Naive thymus-derived CD4-positive, alpha-beta T cell (primary cell): Measurements from ENCODE around the gene ZNF208. TPM values are rescaled to one million over a fixed set of nuclear protein-coding genes. Genes with fewer than 3 reads are reported as not detected.

Source experiments
- ATAC-seq: fragments of 150-1000 bp; cut with Tn5 transposase; 2 replicates; pipeline ENCODE4 v1.10.0; 2021; ENCODE audit warnings: mild to moderate bottlenecking, moderate library complexity
- CTCF ChIA-PET: fragments of 350-600 bp; sonication (Branson Sonifier 250); formaldehyde crosslinking; loops from one replicate; lab custom pipeline; 2021; ENCODE audit warnings: antibody characterized with exemption; lab: Charles Lee
- POLR2A ChIA-PET: fragments of 350-600 bp; sonication (Branson Sonifier 250); formaldehyde crosslinking; loops from one replicate; lab custom pipeline; 2021; ENCODE audit warnings: antibody characterized with exemption, inconsistent platforms; lab: Charles Lee
- DNase-seq, 9 donors: peaks; one replicate each; pipeline versions ENCODE4 v3.0.0 to v3.0.0-alpha.2; 2020 to 2022; ENCODE audit warnings: mixed read lengths in 1 of 9
- H3K27ac ChIP-seq: one replicate; pipeline ENCODE4 v1.7.0; 2013; ENCODE audit warnings: mild to moderate bottlenecking, low read depth, low read length, moderate library complexity
- H3K27me3 ChIP-seq, 2 donors: one replicate each; pipeline ENCODE4 v1.7.0; 2013; ENCODE audit warnings: low read length in 2 of 2, mild to moderate bottlenecking in 2 of 2, moderate library complexity in 2 of 2; ENCODE audit not compliant: control insufficient read depth in 2 of 2, insufficient read depth in 2 of 2
- H3K36me3 ChIP-seq, 3 experiments: 1 replicate in 2 of 3; 2 replicates in 1 of 3; pipeline ENCODE4 v1.7.0; 2013; ENCODE audit warnings: low read length in 3 of 3, mild to moderate bottlenecking in 3 of 3, moderate library complexity in 1 of 3; ENCODE audit not compliant: insufficient read depth in 3 of 3, control insufficient read depth in 2 of 3
- H3K4me1 ChIP-seq, 2 donors: one replicate each; pipeline ENCODE4 v1.7.0; 2013; ENCODE audit warnings: low read length in 2 of 2, mild to moderate bottlenecking in 2 of 2, moderate library complexity in 1 of 2; ENCODE audit not compliant: control insufficient read depth in 2 of 2, insufficient read depth in 2 of 2
- H3K4me3 ChIP-seq: 2 replicates; pipeline ENCODE4 v1.7.0; 2013; ENCODE audit warnings: mild to moderate bottlenecking, low read length
- H3K9me3 ChIP-seq, 3 experiments: 1 replicate in 2 of 3; 2 replicates in 1 of 3; pipeline ENCODE4 v1.7.0; 2013; ENCODE audit warnings: low read length in 3 of 3; ENCODE audit not compliant: control insufficient read depth in 2 of 3
- H3K27ac Mint-ChIP-seq, 9 donors: one replicate each; pipeline ENCODE4 v1.8.0; 2020 to 2022; ENCODE audit warnings: mixed read lengths in 9 of 9, mild to moderate bottlenecking in 8 of 9, moderate library complexity in 5 of 9, inconsistent platforms in 2 of 9
- H3K27me3 Mint-ChIP-seq, 5 donors: one replicate each; pipeline ENCODE4 v1.8.0; 2021 to 2022; ENCODE audit warnings: mixed read lengths in 5 of 5, mild to moderate bottlenecking in 1 of 5
- H3K36me3 Mint-ChIP-seq, 5 donors: one replicate each; pipeline ENCODE4 v1.8.0; 2020 to 2022; ENCODE audit warnings: mixed read lengths in 5 of 5, mild to moderate bottlenecking in 3 of 5, inconsistent platforms in 1 of 5
- H3K4me1 Mint-ChIP-seq, 7 donors: one replicate each; pipeline ENCODE4 v1.8.0; 2020 to 2022; ENCODE audit warnings: mixed read lengths in 7 of 7, mild to moderate bottlenecking in 3 of 7, inconsistent platforms in 1 of 7
- H3K4me3 Mint-ChIP-seq, 10 donors: one replicate each; pipeline ENCODE4 v1.8.0; 2020 to 2022; ENCODE audit warnings: mild to moderate bottlenecking in 10 of 10, mixed read lengths in 10 of 10, moderate library complexity in 6 of 10, inconsistent platforms in 2 of 10
- H3K9me3 Mint-ChIP-seq, 11 donors: one replicate each; pipeline ENCODE4 v1.8.0; 2020 to 2022; ENCODE audit warnings: mixed read lengths in 11 of 11, mild to moderate bottlenecking in 4 of 11, inconsistent platforms in 1 of 11, moderate library complexity in 1 of 11
- intact Hi-C, 2 donors: fragments of 100-400 bp; cut with micrococcal nuclease; formaldehyde crosslinking; loops; one replicate each; pipeline ENCODE4 v1.15.1; 2023
- polyA plus RNA-seq, 2 donors: library from polyadenylated mRNA; unstranded; fragments of 300-500 nt; fragmentation: Illumina TruSeq; gene quantifications; one replicate each; pipeline ENCODE4 v1.2.3, GENCODE V29; 2021
- total RNA-seq, 6 experiments: library from RNA in 5 of 6; stranded (reverse) in 5 of 6; gene quantifications; 1 replicate in 5 of 6; 2 replicates in 1 of 6; pipeline ENCODE4 v1.2.3 and lab custom pipeline; 2021 to 2026

The ZNF208 gene
- total and polyA plus RNA-seq, 7 experiments from 2014 or later = 0.08 to 8.6 (median 3.5) TPM; not detected in 2

- ATAC-seq (no peak), DNase-seq (no peak)
- Histone ChIP-seq H3K27ac (no peak overlapping the region), H3K4me1 (no peaks in the 10 kb centered on the region), H3K9me3 (peaks cover 0 to 51% (median 0%) of the 10 kb centered on the region in 3 experiments), H3K36me3 (no peaks in the 10 kb centered on the region), H3K27me3 (no peaks in the 10 kb centered on the region), H3K4me3 (no peak overlapping the region)
- intact Hi-C loops = no loop called here
- H3K4me3 Mint-ChIP-seq = no peak overlapping the region
- peaks cover 0 to 13% (median 2%) of the 10 kb centered on the region in 5 donors for H3K36me3 Mint-ChIP-seq
- ChIA-PET CTCF (no interaction called here), POLR2A (no interaction called here)
- H3K27me3 Mint-ChIP-seq = no peaks in the 10 kb centered on the region
- no peak overlapping the region for H3K27ac Mint-ChIP-seq
- peaks cover 11 to 89% (median 52%) of the 10 kb centered on the region in 11 donors for H3K9me3 Mint-ChIP-seq
- no peaks in the 10 kb centered on the region for H3K4me1 Mint-ChIP-seq
These were observed 40.3 kb downstream of the ZNF208 start for GRCh38 chr19:21970466-21970865.

DNA sequence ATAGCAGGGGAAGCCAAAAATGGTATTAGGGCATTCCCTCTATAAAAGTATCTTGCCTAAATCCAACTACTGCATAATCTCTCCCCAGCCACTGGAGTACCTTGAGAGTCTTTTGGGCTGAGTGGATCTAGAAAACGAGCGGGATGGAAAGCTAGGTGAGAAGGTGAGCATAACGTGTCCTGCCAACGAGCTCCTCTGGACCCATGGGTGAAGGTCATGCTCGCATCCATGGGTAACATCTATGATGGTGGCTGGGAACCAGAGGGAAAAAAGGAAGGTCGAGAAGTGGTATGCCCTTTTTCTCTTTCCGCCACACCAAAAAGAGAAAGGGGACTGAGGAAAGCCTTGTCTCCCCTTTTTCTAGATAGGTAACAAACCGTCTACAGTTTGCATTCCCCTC, 63.0 kb downstream of the ZNF208 start:
- no peaks in the 10 kb centered on the region for H3K4me1 ChIP-seq
- H3K27me3 ChIP-seq = no peaks in the 10 kb centered on the region
- Mint-ChIP-seq H3K4me1 (no peaks in the 10 kb centered on the region), H3K27me3 (no peaks in the 10 kb centered on the region), H3K4me3 (no peak overlapping the region), H3K9me3 (peaks cover 2 to 89% (median 25%) of the 10 kb centered on the region in 11 donors), H3K27ac (no peak overlapping the region), H3K36me3 (peaks cover 0 to 20% (median 4%) of the 10 kb centered on the region in 5 donors)
- ATAC-seq (no peak), DNase-seq (no peak)
- no peak overlapping the region for H3K27ac ChIP-seq
- ChIA-PET CTCF (no interaction called here), POLR2A (no interaction called here)
- no peak overlapping the region for H3K4me3 ChIP-seq
- no peaks in the 10 kb centered on the region for H3K36me3 ChIP-seq
- intact Hi-C loops = no loop called here
- H3K9me3 ChIP-seq = peaks cover 0 to 54% (median 10%) of the 10 kb centered on the region in 3 experiments

- H3K9me3 ChIP-seq = no peaks in the 10 kb centered on the region
- no peaks in the 10 kb centered on the region for H3K27me3 ChIP-seq
- Mint-ChIP-seq H3K36me3 (no peaks in the 10 kb centered on the region), H3K27me3 (no peaks in the 10 kb centered on the region), H3K9me3 (peaks cover 0 to 70% (median 8%) of the 10 kb centered on the region in 11 donors), H3K4me1 (no peaks in the 10 kb centered on the region), H3K27ac (no peak overlapping the region), H3K4me3 (no peak overlapping the region)
- no peak for ATAC-seq
- no peak for DNase-seq
- H3K4me3 ChIP-seq = no peak overlapping the region
- ChIA-PET POLR2A (no interaction called here), CTCF (no interaction called here)
- H3K4me1 ChIP-seq = no peaks in the 10 kb centered on the region
- intact Hi-C loops = no loop called here
- H3K36me3 ChIP-seq = no peaks in the 10 kb centered on the region
- no peak overlapping the region for H3K27ac ChIP-seq
These were observed 70.1 kb downstream of the ZNF208 start for GRCh38 chr19:21940684-21941083.

DNA sequence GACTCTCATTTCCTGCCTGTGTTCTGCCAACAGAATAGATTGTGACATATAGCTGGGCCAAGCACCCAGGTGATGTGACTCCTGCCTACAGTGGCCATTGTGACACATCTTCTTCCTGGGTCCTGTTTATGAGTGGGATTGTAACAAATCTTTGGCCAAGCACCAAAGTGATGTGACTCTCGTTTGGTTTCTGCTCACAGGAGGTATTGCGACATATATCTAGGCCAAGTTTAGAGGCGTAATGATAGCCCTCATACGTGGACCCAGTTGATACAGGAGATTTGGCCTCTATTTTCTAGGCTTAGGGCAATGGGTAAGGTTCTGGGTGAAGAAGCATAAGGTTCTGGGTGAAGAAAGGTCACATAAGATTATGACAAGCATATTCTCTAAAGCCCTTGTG, 76.2 kb downstream of the ZNF208 start:
- intact Hi-C loops = no loop called here
- no peaks in the 10 kb centered on the region for H3K4me1 Mint-ChIP-seq

GRCh38 chr19:21934131-21934530, 76.6 kb downstream of the ZNF208 start:
- Histone ChIP-seq H3K9me3 (no peaks in the 10 kb centered on the region), H3K27ac (no peak overlapping the region), H3K27me3 (no peaks in the 10 kb centered on the region), H3K4me1 (no peaks in the 10 kb centered on the region), H3K36me3 (no peaks in the 10 kb centered on the region), H3K4me3 (no peak overlapping the region)
- Mint-ChIP-seq H3K9me3 (peaks cover 0 to 51% (median 5%) of the 10 kb centered on the region in 11 donors), H3K4me1 (no peaks in the 10 kb centered on the region), H3K27ac (no peak overlapping the region), H3K36me3 (no peaks in the 10 kb centered on the region), H3K27me3 (no peaks in the 10 kb centered on the region), H3K4me3 (no peak overlapping the region)
- POLR2A ChIA-PET = no interaction called here
- intact Hi-C loops = no loop called here
- CTCF ChIA-PET = no interaction called here
- no peak for DNase-seq
- no peak for ATAC-seq

More for the DNA sequence above, 76.2 kb downstream of the ZNF208 start:
- ChIA-PET CTCF (no interaction called here), POLR2A (no interaction called here)
- H3K27ac ChIP-seq = no peak overlapping the region
- H3K27me3 ChIP-seq = no peaks in the 10 kb centered on the region
- no peaks in the 10 kb centered on the region for H3K36me3 ChIP-seq
- no peaks in the 10 kb centered on the region for H3K36me3 Mint-ChIP-seq
- H3K27me3 Mint-ChIP-seq = no peaks in the 10 kb centered on the region
- peaks cover 0 to 46% (median 5%) of the 10 kb centered on the region in 11 donors for H3K9me3 Mint-ChIP-seq
- H3K4me1 ChIP-seq = no peaks in the 10 kb centered on the region
- no peak overlapping the region for H3K27ac Mint-ChIP-seq
- DNase-seq (no peak), ATAC-seq (no peak)
- no peak overlapping the region for H3K4me3 Mint-ChIP-seq
- no peaks in the 10 kb centered on the region for H3K9me3 ChIP-seq
- H3K4me3 ChIP-seq = no peak overlapping the region

DNA sequence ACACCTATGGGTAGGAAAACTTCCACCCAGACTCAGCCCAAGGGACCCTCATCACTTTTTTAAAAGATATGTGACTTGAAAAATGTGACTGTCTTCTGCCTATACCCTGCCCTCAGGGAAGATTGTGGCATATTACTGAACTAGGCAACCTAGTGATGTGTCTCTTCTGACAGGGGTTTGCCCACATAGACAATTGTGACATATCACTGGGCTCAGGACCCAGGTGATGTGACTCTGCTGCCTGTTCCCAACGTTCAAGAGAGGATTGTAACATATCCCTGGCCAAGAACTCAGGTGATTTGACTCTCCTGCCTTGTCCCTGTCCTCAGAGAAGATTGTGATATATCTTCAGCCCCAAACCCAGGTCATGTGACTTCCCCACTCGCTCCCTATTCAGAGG, 88.5 kb downstream of the ZNF208 start:
- H3K4me3 Mint-ChIP-seq = no peak overlapping the region
- no peak overlapping the region for H3K27ac Mint-ChIP-seq
- Histone ChIP-seq H3K9me3 (peaks cover 0 to 5% (median 0%) of the 10 kb centered on the region in 3 experiments), H3K4me1 (no peaks in the 10 kb centered on the region), H3K27me3 (no peaks in the 10 kb centered on the region), H3K36me3 (no peaks in the 10 kb centered on the region), H3K4me3 (no peak overlapping the region), H3K27ac (no peak overlapping the region)
- ChIA-PET CTCF (no interaction called here), POLR2A (no interaction called here)
- peaks cover 11 to 77% (median 30%) of the 10 kb centered on the region in 11 donors for H3K9me3 Mint-ChIP-seq
- ATAC-seq (no peak), DNase-seq (no peak)
- H3K4me1 Mint-ChIP-seq = no peaks in the 10 kb centered on the region
- no peaks in the 10 kb centered on the region for H3K27me3 Mint-ChIP-seq
- intact Hi-C loops = no loop called here
- H3K36me3 Mint-ChIP-seq = peaks cover 0 to 18% (median 0%) of the 10 kb centered on the region in 5 donors

DNA sequence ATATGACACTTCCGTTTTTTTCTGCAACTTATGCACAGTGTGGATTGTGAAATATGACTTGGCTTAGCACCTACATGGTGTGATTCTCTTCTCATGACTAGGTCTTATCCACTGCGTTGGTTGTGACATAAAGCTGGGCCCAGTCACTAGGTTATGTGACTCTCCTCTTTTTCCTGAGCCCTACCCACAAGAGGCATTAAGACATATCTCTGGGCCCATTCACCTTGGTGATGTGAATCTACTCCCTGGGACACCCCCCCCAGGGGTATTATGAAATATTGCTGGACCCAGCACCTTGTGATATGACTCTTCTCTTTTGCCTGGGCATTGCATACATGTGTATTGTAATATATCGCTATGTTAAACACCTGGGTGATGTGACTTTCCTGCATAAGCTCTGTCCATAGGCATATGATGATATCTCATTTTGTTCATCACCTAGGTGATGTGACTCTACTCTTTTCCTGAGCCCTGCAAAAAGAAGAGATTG, 89.0 kb downstream of the ZNF208 start:
- Histone ChIP-seq H3K27me3 (no peaks in the 10 kb centered on the region), H3K27ac (no peak overlapping the region), H3K4me1 (no peaks in the 10 kb centered on the region), H3K4me3 (no peak overlapping the region), H3K36me3 (no peaks in the 10 kb centered on the region), H3K9me3 (peaks cover 0 to 5% (median 0%) of the 10 kb centered on the region in 3 experiments)
- ChIA-PET CTCF (no interaction called here), POLR2A (no interaction called here)
- peaks cover 0 to 23% (median 0%) of the 10 kb centered on the region in 5 donors for H3K36me3 Mint-ChIP-seq
- intact Hi-C loops = no loop called here
- no peak for DNase-seq
- no peaks in the 10 kb centered on the region for H3K27me3 Mint-ChIP-seq
- H3K9me3 Mint-ChIP-seq = peaks cover 11 to 82% (median 30%) of the 10 kb centered on the region in 11 donors
- H3K4me3 Mint-ChIP-seq = no peak overlapping the region
- H3K4me1 Mint-ChIP-seq = no peaks in the 10 kb centered on the region
- no peak for ATAC-seq
- no peak overlapping the region for H3K27ac Mint-ChIP-seq
